D721Med (cell line): ENCODE results near the gene CDK14.

Source experiments
- DNase-seq: peaks from one replicate; pipeline ENCODE4 v3.0.0; 2011; ENCODE audit warnings: low spot score; ENCODE audit not compliant: insufficient read length
- FAIRE-seq: peaks from 2 replicates; lab custom pipeline; 2011; peaks lifted over from hg19 to GRCh38; lab: Jason Lieb, UNC
- CTCF ChIP-seq: IDR thresholded peaks from 2 replicates; pipeline ENCODE4 v1.5.1; 2012; ENCODE audit warnings: mild to moderate bottlenecking, control low read depth; ENCODE audit not compliant: insufficient read depth; ENCODE audit errors: missing control alignments

The CDK14 gene

GRCh38 chr7:90817151-90817550 is 221.0 kb downstream of the CDK14 start:
- DNase-seq (no peak), FAIRE-seq (no peak)
- TF ChIP-seq CTCF: no peak

- peak; percentile 76 for FAIRE-seq
- DNase-seq: peak; percentile 12
- no peak for TF ChIP-seq CTCF
Observed at GRCh38 chr7:90817846-90818245, 221.7 kb downstream of the CDK14 start.

DNA sequence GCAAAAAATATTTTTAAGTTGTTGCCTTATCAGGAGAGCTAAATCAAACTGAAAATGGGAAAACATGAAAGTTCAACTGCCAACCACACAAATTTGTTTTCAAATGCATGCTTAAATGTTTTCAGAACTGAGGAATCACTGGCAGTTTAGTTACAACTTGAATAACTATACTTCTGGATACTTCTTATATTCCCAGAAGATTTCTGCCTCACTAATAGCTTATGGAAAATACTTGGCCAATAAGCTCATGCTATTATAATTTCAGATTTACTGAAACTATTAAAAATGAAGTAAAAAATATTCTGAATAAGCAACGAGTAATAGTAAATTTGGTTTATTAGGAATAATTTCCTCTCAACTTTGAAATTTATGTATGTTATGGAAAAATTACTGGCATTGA is 222.2 kb downstream of the CDK14 start:
- TF ChIP-seq CTCF: no peak
- FAIRE-seq: no peak

DNA sequence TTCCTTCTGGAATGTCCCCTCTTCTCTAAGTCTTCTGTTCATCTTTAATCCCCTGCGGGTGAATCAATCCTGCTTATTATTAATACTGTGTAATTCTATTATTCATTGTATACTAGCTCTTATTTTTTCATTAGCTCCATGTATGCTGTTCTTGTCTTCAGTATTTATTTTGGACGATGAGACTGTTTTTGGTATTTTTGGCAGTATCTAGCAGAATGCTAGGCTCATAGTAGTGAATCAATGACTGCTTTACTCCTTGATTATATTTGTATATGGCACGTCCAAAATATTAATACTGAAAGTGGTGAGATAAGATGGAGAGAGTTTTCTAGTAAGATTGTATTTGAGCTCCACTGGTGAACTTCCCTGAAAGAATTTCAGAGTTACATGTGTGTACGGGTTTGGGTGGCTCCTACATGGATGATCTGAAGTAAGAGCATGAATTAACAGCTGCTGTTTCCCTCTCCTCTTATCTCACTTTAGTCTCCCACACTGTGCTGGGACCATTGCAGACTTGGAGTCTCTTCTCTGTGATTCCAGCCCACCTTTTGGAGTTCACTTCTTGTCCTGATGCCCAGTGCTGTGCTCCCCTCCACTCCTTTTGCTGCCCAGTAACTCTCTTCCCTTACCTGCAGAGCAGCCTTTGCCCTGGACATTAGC is 226.0 kb downstream of the CDK14 start:
- TF ChIP-seq CTCF: no peak
- FAIRE-seq (no peak), DNase-seq (no peak)

More for the DNA sequence above, 222.2 kb downstream of the CDK14 start:
- DNase-seq: no peak

DNA sequence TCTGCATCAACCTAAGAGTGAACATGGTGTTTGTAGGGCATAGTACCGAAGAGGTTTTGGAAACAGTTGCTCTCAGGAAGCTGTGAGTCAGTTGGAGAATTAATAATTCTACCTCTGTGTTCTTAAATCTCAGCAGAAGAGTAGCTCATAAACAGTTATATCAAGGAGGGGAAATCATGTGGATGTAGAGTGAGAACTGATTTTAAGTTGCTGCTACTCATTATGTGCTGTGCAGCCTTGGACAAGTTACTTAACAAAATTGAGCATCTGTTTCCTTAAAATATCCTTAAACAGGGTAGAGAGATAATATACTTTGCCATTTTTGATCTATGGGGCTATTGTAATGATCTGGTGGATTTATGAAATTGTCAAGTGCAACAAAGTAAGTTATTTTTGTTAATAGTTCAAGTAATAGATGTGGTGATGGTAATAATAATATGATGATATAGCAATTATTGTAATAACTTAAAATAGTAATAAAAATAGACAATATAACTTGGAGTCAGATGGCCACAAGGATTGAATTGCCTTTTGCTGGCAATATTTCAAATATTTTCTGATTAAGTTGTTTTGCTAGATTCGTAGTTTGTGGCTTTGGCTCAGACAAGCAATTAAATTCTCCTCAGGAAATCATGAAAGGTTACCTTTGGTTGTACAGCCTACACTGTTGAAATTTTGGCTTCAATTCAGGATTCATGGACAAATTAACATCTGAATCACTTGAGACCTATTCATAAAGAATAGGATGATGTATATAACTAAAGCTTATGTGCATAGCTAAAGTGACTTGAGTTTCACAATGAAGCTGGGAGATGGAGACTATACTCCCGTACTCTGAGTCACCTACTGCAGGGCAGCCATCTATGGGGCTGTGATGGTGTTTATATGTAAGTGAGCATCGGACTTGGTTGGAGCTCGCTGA is 228.5 kb downstream of the CDK14 start:
- DNase-seq: no peak
- FAIRE-seq: no peak
- no peak for TF ChIP-seq CTCF

DNA sequence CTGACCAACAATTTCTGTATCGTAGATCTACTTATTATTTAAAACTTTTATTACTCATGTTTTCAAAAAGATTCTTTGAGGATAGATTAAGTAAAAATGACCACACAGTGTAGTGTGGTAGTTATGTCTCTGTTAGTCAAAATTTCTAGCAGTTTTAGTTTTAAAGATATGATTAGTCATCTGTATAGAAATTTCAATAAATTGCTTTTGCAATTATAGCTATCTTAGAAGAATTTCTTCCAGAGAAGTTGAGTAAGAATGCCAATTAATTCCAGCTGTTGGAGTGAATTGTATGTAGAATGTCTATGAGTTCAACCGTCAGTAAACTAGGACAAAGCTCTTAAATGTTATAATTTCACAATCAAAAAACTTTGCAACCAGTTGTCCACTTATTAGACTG is 229.7 kb downstream of the CDK14 start:
- DNase-seq: no peak
- no peak for TF ChIP-seq CTCF
- no peak for FAIRE-seq
